Adrenal gland (tissue), 5 donors: ENCODE results near the gene SSC4D.

ENCODE experiments used
- POLR2A ChIP-seq, 2 donors: fragments of 450-650 bp; IDR thresholded peaks; one replicate each; pipeline ENCODE4 v1.6.1; 2017; ENCODE audit warnings: antibody characterized with exemption in 2 of 2, mild to moderate bottlenecking in 2 of 2, moderate library complexity in 1 of 2
- TF ChIP-seq, protein P1 (sequence below), 6 experiments: fragments of 450-650 bp in 4 of 6; fragments of 200-600 bp in 2 of 6; sonication (generic) in 1 of 6; IDR thresholded peaks; 1 replicate in 5 of 6; 2 replicates in 1 of 6; pipeline versions ENCODE4 v1.5.1 to v1.8.0; 2016 to 2021; ENCODE audit warnings: antibody characterized with exemption in 6 of 6, mild to moderate bottlenecking in 2 of 6, moderate library complexity in 1 of 6
- donor health status: DM: no; HTN: no; CAD: no.

DNA sequence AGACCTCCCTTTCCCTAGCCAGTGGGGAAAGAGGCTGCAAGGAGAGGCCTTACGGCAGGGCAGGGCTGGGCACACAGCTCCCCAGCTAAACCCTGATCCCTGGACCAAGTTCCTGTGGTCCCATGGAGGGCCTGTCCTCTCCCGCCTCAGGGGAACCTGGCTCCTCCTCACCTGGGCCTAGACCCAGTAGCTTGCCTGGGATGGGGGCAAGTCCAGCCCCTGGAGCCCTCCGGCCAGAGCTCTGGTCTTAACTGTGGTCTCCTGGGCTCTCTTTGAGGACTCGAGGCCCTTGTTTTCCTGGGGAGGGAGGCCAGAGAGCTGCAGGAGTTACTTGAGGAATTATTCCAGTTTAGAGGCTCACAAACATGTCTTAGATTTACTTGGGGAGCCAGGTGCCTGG, 16.7 kb upstream of the SSC4D start:
- TF ChIP-seq, protein P1, sequence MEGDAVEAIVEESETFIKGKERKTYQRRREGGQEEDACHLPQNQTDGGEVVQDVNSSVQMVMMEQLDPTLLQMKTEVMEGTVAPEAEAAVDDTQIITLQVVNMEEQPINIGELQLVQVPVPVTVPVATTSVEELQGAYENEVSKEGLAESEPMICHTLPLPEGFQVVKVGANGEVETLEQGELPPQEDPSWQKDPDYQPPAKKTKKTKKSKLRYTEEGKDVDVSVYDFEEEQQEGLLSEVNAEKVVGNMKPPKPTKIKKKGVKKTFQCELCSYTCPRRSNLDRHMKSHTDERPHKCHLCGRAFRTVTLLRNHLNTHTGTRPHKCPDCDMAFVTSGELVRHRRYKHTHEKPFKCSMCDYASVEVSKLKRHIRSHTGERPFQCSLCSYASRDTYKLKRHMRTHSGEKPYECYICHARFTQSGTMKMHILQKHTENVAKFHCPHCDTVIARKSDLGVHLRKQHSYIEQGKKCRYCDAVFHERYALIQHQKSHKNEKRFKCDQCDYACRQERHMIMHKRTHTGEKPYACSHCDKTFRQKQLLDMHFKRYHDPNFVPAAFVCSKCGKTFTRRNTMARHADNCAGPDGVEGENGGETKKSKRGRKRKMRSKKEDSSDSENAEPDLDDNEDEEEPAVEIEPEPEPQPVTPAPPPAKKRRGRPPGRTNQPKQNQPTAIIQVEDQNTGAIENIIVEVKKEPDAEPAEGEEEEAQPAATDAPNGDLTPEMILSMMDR (IDR thresholded peaks at IDR 0.05): no peak
- TF ChIP-seq POLR2A (IDR thresholded peaks at IDR 0.05): no peak
